Non-pigmented ciliary epithelial cell (primary cell): ENCODE data around the gene FGF18.

Experiments used
- DNase-seq: peaks from one replicate; pipeline ENCODE4 v3.0.0-alpha.2; 2010; ENCODE audit warnings: low read depth

The FGF18 gene

GRCh38 chr5:171498166-171498565 lies 78.7 kb downstream of the FGF18 start:
- DNase-seq, result no peak

GRCh38 chr5:171499611-171500010 lies 80.2 kb downstream of the FGF18 start:
- no peak for DNase-seq

DNA sequence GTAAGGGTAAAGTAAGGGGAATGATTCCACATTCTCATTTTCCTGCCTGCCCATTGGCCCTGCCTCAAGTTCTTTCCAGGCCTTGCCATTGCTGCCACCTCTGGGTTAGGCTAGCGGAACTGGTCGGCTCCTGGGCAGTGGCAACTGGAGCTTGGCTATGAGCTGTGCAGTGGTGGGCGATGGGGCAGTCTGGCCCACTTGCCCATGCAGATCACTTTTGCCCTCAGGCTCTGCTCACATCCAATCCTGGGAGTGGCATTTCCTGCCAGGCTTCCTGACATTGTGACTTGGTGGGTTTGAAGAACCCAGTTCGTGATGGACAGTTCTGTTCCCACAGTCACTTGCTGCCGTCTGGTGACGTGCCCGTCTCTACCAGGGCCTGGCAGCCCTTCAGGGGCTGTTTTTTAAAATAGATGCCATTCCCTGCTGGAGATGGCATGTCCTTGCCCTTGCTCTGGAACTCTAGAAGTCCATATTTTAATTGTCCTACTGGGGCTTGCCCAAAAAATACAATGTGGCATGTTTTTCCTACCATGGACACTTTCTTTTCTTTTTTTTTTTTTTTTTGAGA lies 86.1 kb downstream of the FGF18 start:
- no peak for DNase-seq

- DNase-seq, result no peak
Measured at GRCh38 chr5:171506951-171507350, 87.5 kb downstream of the FGF18 start.
